HL-60 (cell line): ENCODE data around the gene SPIRE1.

Experiments used
- DNase-seq, 2 experiments: peaks; one replicate each; pipeline ENCODE4 v3.0.0-alpha.2; 2010 to 2020; ENCODE audit warnings: low read depth in 1 of 2, low spot score in 1 of 2
- H3K27ac ChIP-seq: fragments of 250-450 bp; sonication (Bioruptor Pico); replicated peaks from 2 replicates; pipeline ENCODE4 v1.5.1; 2020; ENCODE audit warnings: mild to moderate bottlenecking, moderate library complexity
- H3K27me3 ChIP-seq: fragments of 250-450 bp; sonication (Bioruptor Pico); 2 replicates; pipeline ENCODE4 v1.5.1; 2021; ENCODE audit warnings: mild to moderate bottlenecking, moderate library complexity; ENCODE audit not compliant: insufficient read depth, poor library complexity, severe bottlenecking
- H3K4me3 ChIP-seq: replicated peaks from 2 replicates; pipeline ENCODE4 v1.5.1; 2011; ENCODE audit warnings: mild to moderate bottlenecking, control low read depth, low read length; ENCODE audit not compliant: insufficient read depth
- GABPA ChIP-seq: IDR thresholded peaks from 2 replicates; pipeline ENCODE4 v1.6.1; 2012; ENCODE audit warnings: low read depth
- POLR2AphosphoS5 ChIP-seq: IDR thresholded peaks from 2 replicates; pipeline ENCODE4 v1.6.1; 2012; ENCODE audit warnings: low read depth
- REST ChIP-seq: IDR thresholded peaks from 2 replicates; pipeline ENCODE4 v1.6.1; 2012; ENCODE audit warnings: low read depth; ENCODE audit not compliant: insufficient replicate concordance
- SPI1 ChIP-seq: IDR thresholded peaks from 2 replicates; pipeline ENCODE4 v1.6.1; 2012; ENCODE audit warnings: low read depth, mild to moderate bottlenecking, borderline replicate concordance
- TF ChIP-seq, protein P1 (sequence below): IDR thresholded peaks from one replicate; pipeline ENCODE4 v1.5.1; 2011; ENCODE audit warnings: low read length, control low read depth, inconsistent platforms; ENCODE audit not compliant: insufficient read depth

Gene SPIRE1

DNA sequence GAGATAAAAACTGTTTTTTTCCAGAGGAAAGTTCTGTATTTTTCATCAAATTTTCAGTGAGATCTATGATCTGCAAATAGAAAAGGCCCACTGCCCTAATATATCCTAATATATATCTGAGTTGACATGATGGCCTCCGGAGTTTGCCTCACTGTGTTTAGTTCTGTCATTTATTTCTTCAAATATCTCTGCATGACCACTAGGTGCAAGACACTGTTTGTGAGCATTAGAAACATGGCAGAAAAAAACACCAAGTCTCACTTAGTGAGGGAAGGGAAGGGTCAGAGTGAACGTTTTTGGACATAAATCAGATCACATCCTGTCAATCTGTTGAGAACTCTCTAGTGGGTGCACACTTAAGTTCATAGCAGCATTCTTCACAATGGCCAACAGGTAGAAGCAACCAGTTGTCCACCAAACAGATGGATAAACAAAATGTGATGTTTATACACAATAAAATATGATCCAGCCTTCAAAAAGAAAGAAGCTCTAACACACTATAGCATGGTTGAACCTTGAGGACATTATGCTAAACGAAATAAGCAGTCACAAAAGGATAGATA lies 53.4 kb downstream of the SPIRE1 start:
- DNase-seq: no peak
- Histone ChIP-seq H3K27ac (no peak overlapping the region), H3K27me3 (peaks cover 12% of the 10 kb centered on the region), H3K4me3 (no peak overlapping the region)
- TF ChIP-seq SPI1 (no peak), POLR2AphosphoS5 (no peak), REST (no peak), GABPA (no peak)
- TF ChIP-seq, protein P1, sequence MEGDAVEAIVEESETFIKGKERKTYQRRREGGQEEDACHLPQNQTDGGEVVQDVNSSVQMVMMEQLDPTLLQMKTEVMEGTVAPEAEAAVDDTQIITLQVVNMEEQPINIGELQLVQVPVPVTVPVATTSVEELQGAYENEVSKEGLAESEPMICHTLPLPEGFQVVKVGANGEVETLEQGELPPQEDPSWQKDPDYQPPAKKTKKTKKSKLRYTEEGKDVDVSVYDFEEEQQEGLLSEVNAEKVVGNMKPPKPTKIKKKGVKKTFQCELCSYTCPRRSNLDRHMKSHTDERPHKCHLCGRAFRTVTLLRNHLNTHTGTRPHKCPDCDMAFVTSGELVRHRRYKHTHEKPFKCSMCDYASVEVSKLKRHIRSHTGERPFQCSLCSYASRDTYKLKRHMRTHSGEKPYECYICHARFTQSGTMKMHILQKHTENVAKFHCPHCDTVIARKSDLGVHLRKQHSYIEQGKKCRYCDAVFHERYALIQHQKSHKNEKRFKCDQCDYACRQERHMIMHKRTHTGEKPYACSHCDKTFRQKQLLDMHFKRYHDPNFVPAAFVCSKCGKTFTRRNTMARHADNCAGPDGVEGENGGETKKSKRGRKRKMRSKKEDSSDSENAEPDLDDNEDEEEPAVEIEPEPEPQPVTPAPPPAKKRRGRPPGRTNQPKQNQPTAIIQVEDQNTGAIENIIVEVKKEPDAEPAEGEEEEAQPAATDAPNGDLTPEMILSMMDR: no peak

GRCh38 chr18:12599966-12600365 lies 57.9 kb downstream of the SPIRE1 start:
- TF ChIP-seq REST: no peak
- TF ChIP-seq, protein P1: no peak
- TF ChIP-seq SPI1: no peak
- TF ChIP-seq GABPA: no peak
- TF ChIP-seq POLR2AphosphoS5: no peak

GRCh38 chr18:12599543-12599942 lies 58.4 kb downstream of the SPIRE1 start:
- Histone ChIP-seq H3K4me3 (no peak overlapping the region), H3K27me3 (peaks cover 4% of the 10 kb centered on the region), H3K27ac (no peak overlapping the region)
- DNase-seq: no peak
- TF ChIP-seq, protein P1: no peak
- TF ChIP-seq SPI1 (no peak), POLR2AphosphoS5 (no peak), REST (no peak), GABPA (no peak)

More at GRCh38 chr18:12599966-12600365, 57.9 kb downstream of the SPIRE1 start:
- Histone ChIP-seq H3K27ac (no peak overlapping the region), H3K4me3 (no peak overlapping the region), H3K27me3 (peaks cover 4% of the 10 kb centered on the region)
- no peak for DNase-seq
